GM21576 (cell line): ENCODE measurements around the gene AMZ2.
"Not testable (repeated sequence)": the region's sequence is repeated elsewhere in the genome, so short reads cannot be mapped to it uniquely, and the experiment has no call there.

Experiments used
- ATAC-seq: cut with Tn5 transposase; IDR thresholded peaks from one replicate; pipeline ENCODE4 v1.9.1; 2021; ENCODE audit warnings: mild to moderate bottlenecking, moderate library complexity; ENCODE audit not compliant: unreplicated experiment

AMZ2 gene

DNA sequence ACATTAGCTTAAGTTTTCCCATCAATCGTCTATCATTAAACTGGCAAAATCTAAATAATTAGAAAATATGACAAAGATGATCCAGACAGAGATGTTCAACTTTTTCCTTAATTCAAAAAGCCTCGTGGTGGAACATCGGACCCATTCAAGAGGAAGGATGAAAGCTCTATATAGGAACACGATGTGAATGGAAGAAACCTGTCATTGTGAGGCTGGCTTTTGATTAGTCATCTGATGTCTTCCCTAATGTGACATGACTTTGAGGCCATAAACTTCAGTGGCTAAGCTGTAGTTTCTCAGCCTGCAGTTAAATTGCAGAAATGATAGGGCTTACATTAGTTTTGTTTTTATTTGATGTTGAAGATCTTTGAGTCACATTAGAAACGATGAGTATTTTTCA is 1.0 kb downstream of the AMZ2 start:
- ATAC-seq, result no peak

DNA sequence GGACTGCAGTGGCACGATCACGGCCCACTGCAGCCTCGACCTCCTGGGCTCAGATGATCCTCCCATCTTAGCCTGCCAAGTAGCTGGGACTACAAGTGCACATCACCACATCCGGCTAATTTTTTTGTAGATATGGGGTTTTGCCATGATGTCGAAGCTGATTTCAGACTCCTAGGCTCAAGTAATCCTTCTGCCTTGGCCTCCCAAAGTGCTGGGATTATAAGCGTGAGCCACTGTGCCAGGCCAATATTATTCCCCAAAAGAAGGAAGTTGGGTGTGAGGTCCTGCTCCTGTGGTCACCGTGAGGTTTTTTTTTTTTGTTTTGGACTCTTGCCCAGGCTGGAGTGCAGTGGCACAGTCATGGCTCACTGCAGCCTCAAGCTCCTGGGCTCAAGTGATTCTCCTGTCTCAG is 1.5 kb downstream of the AMZ2 start:
- no peak for ATAC-seq

DNA sequence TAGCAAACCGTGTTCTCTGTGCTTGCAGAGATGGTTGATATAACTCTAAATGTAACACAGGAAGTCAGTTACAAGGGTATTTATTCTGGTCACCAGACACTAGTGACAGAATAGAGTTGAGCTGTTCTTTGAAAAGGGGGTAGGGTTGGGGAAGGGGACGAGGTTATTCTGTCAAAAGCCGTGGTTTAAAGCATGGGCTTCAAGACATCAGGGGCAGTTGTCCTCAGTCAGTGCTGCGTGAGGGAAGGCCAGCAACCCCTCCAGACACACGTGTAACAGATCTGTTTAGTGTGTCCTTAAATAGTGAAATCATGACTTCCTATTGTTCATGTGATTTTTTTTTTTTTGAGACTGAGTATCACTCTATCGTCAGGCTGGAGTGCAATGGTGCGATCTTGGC is 5.6 kb downstream of the AMZ2 start:
- not testable (repeated sequence) for ATAC-seq

DNA sequence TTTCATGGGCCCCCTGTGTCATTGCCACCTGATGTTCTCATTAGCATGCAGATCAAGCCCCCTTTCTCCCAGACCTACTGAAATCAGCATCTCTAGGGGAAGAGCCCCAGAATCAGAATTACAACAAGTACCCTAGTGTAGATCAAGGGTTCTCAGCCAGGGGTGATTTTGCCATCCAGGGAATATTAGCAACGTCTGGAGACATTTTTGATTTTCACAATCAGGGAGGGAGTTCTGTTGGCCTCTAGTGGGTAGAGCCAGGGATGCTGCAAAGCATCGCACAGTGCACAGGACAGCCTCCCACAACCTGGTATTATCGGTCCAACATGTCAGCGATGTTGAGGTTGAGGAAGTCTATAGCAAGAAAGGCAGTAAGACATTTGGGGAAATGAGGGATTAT is 7.3 kb downstream of the AMZ2 start:
- no peak for ATAC-seq

DNA sequence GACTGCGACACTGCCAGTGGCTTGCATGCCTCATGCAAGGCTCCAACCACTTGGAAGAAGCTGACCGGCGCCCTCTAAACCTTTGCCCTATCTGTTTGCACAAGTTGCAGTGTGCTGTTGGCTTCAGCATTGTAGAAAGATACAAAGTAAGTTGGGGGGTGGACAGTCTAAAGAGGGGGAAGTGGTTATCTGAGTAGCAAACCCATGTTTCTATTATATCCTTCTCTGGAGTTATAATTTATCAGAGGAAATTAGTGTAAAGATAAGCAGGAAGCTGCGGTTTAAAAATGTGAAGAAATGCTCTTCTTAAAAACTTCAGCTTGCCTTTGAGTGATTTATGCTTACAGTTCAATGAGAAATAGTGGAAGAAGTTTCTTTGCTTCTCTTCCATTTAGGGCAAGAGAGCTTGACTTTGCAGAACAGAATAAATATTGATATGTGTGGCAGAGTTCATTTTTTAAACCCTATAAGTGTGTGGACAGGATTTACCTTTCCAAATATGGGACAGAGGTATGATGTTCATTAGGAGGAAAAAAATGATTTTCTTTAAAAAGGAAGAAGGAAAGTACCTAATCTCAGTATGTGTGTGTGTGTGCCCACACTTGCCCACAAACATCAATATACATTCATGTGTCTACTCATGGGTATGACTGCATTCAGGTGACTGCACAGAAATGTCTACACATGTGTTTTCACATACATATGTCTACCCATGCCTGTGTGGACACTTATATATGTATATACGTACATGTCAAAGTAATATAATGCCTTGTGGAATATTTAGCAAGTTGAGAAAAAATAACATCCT is 8.1 kb downstream of the AMZ2 start:
- ATAC-seq, result no peak

DNA sequence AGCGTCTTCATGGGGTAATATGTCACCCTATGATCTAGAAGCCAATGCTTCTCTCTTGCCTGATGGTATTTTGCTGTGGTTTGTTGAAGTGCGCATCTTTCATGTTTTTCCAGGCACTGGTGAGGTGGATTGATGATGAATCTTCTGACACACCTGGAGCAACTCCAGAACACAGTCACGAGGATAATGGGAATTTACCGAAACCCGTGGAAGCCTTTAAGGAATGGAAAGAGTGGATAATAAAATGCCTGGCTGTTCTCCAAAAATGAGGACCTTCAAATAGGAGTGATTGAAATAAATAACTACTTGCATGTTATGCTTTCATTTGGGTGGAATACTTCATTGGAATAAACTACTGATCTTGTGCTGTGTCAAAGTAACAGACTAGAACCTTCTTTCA is 8.9 kb downstream of the AMZ2 start:
- not testable (repeated sequence) for ATAC-seq

DNA sequence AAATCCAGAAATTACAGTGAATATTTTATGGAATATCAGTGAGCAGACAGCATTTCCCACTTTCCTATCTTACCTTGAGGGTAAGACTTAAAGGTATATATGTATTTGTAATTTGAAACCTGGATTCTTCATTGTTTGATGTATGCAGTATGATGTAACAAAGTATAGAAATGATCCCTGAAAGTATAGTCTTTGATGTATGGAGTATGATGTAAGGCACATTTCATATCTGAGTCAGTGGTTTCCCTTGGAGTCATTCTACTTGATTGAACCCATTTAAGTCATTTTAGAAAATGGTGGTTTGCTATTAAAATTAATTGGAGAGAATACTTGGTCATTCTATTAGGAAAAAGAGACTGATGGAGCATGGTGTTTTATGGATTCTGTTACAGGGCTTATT is 10.1 kb downstream of the AMZ2 start:
- ATAC-seq, result no peak

DNA sequence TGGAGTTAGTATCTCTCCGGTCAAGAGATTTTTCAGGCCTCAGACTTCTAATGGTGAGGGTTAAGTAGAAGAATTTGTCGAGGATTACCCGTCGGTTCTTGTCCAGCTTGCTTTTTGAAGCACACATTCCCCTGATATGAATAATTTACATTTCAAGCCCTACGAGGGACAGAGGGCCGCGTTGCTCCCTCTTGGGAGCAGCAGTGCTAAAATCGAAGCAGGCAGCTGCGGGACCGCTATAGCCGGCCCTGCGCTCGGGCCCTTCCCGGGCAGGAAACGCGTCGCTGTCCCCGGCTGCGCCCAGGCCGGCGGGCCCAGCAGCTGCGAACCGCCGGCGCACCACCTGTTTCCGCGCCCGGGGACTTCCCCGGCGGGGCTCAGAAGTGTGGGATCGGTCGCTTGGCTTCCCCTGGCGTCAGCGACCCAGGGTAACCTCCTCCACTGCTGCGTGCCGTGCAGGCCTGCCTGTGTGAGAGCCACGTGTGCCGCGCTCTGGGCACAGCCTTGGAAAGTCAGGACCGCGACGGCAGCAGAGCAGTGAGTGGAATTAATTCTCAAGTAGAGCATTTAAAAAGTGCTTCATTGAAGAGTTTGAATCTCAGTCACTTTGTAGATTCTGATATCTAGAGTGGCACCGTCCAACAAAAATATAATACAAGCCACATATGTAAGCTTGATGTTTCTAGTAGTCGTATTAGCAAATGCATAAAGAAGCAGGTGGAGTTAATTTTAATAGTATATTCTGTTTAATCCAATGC is 11.2 kb downstream of the AMZ2 start:
- peak; percentile 90 for ATAC-seq

DNA sequence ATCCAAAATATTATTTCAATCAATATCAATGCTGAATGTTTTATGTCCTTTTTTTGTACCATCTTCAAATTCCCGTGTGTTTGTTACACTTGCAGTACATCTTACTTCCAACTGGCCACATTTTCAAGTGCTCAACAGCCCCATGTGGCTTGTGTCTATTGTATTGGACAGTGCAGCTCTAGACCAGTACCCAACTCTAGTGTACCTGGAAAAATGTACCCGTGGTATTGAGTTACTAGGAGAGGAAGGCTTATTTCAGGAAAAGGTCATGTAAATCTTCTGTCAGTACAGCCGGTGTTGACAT is 11.8 kb downstream of the AMZ2 start:
- not testable (repeated sequence) for ATAC-seq

DNA sequence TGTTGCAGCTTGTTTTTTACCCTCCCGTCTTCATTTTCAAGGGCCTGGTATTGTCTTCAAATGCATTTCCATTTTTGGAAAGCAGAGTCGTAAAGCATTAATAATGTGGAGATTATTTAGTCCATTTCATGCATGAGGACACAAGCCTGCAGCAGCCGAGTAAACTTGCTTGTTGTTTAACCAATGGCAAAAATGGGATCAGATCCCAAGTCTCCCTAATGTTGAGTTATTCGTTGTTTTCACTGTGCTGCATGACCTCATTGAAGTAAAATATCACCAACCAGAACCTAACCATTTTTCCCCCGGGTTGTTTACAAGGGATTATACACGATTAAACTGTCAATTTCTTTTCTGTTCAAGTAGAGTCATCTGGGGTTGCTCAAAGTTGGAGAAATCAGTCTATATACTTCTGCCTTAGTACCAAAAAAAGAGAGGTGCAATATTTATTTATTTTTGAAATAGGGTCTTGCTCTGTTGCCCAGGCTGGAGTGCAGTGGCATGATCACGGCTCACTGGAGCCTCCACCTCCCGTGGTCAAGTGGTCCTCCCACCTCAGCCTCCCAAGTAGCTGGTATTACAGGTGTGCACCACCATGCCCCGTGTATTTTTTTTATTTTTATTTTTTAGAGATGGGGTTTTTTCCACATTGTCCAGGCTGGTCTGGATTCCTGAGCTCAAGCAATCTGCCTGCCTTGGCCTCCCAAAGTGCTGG is 12.4 kb downstream of the AMZ2 start:
- ATAC-seq, result no peak

DNA sequence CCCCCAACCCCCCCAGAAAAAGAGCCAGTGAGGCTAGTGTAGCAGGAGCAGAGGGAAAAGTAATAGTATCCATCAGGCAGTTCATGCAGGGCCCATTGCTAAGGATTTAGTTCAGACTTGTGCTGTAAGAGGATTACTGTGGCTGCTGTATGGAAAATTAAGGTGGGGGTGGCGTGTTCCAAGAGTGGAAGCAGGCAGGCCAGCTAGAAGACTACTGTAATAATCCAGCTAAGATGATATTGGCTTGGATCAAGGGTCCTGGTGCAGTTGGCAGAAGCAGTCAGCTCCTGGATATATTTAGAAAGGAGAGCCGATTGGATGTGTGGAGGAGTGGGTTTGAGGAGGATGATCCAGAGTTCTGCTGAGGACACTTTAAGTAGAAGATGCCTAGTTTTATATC is 14.6 kb downstream of the AMZ2 start:
- not testable (repeated sequence) for ATAC-seq

DNA sequence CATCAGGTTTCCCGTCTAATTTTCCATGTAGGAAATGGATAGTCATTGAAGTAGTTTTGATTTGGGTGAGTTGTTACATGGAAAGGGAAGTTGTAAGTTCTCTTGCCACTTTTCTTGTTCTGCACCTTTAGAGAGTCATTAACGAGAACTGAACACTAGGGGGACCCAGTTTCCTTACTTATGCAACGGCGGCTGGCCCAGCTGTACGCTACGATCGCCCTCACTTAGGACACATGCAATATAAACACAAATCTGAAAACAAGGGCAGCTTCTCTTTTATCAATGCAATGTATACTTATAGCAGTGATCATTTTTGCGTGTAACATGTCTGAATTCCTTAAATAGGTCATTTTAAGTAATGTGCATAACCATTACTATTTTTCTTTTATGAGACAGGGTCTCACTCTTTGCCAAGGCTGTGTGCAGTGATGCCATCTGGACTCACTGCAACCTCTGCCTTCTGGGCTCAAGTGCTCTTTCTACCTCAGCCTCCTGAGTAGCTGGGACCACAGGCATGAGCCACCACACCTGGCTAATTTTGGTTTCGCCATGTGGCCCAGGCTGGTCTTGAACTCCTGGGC is 15.3 kb downstream of the AMZ2 start:
- not testable (repeated sequence) for ATAC-seq

DNA sequence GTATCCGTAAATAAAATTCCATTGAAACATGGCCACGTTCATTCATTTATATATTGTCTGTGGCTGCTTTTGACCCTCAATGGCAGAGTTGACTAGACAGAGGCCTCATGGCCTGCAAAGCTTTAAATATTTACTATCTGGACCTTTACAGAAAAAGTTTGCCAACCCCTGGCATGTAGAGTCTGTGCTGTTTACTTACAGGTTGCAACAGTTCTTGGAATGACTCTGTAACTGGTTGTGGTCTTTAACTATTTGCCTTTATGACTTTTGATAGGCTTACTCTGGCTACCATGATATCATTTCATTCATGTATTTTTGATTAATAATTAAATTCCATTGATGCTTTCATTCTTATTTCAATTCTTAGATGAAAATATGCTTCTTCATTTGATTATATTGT is 18.0 kb downstream of the AMZ2 start:
- not testable (repeated sequence) for ATAC-seq

DNA sequence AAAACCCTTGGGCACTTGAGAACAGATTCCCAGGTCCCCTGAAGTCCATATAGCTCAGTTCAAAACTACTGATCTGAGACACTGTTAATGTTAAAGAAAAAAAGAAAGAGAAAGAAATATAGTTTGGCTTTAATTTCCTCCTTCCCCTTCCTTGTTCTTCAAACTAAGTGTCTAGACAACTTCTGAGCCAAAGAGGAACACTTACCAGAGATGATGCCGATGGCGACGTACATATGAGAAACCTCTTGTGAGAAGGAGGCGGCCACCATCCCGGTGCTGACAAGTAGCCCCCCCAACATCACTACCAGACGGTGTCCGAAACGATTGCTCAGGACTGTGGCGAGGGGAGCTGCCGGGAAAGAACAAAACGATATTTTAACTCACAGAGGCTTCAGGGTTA is 25.9 kb downstream of the AMZ2 start:
- ATAC-seq, result no peak

DNA sequence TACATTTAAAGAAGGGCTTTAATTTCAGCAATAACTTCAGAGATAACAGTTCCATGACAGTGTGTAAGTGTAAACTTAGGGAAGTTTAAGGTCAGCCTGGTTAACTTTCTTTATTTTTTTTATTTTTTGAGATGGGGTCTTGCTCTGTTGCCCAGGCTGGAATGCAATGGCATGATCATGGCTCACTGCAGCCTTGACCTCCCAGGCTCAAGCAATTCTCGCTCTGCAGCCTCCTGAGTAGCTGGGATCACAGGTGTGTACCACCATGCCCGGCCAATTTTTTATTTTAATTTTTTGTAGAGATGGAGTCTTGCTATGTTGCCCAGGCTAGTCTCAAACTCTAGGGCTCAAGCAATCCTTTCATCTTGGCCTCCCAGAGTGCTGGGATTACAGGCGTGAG is 28.5 kb downstream of the AMZ2 start:
- not testable (repeated sequence) for ATAC-seq

DNA sequence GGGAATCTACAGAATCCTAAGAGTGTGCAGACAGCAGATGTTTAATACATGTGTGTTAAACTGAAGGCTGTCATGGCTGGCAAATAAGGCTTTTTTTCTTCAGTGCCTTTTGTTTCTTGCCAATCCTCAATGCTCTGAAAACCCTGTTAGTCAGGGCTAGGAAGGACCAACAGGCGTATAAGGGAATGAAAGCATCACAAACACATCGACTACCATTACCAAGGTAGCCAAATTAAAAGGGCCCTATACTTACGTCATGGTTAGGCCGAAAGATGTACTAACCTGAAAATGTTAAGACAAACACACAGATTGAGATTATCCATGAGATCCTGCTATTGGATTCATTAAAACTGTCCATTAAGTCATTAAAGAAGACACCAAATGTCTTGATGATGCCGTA is 30.0 kb downstream of the AMZ2 start:
- ATAC-seq, result no peak

DNA sequence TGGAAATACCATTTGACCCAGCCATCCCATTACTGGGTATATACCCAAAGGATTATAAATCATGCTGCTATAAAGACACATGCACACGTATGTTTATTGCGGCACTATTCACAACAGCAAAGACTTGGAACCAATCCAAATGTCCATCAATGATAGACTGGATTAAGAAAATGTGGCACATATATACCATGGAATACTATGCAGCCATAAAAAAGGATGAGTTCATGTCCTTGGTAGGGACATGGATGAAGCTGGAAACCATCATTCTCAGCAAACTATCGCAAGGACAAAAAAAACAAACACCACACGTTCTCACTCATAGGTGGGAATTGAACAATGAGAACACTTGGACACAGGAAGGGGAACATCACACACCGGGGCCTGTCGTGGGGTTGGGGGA is 34.1 kb downstream of the AMZ2 start:
- not testable (repeated sequence) for ATAC-seq

DNA sequence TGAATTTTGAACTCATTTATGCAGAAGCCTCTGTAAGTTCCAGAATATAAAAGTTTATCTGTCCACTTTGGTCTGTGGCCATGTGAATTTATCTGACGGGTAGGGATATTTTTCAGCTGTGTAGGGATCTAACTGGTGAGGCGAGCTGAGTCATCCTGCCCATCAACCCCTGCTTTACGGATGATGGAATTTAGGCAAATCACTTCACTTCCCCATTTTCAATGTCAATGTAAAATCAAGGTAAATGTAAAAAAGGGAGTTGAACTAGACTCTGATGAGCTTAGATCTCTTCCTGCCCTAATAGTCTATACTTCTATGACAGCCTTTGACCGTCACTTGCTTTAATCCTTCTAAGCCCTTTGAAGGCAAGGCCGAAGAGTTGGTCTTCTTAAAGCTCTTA is 40.5 kb downstream of the AMZ2 start:
- ATAC-seq, result peak; percentile 21

DNA sequence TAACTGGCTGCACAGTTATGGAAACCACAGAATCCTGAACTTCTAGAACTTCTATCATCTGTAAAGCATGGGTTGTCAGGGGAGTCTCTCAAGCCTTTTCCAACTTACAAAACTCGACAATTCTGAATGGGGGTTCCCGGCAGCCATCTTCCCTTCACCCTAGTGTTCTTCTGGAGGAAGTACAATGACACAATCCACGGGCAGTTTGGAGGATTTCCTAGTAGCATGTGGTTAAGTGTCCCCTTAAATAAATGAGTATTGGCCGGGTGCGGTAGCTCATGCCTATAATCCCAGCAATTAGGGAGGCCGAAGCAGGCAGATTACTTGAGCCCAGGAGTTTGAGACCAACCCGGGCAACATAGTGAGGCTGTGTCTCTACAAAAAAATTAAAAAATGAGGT is 41.0 kb downstream of the AMZ2 start:
- no peak for ATAC-seq

DNA sequence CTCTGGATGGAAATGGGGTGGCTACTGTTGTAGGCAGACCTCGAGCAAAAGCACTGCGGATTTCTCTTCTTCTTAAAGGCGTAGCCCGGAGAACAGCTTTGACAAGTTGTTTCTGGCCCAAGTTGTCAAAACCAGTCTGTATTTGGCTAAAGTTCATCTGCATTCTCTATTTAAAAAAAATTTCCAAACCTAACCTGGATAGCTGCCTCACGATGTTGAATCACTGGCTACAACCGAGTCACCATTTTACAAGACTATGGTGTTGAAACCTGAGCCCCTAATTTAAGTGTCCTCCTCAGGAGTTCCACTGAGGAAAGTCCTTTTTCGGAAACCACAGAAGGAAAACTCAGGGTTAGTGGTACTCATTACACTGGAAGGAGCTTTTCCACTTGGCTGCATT is 41.6 kb downstream of the AMZ2 start:
- ATAC-seq, result no peak

DNA sequence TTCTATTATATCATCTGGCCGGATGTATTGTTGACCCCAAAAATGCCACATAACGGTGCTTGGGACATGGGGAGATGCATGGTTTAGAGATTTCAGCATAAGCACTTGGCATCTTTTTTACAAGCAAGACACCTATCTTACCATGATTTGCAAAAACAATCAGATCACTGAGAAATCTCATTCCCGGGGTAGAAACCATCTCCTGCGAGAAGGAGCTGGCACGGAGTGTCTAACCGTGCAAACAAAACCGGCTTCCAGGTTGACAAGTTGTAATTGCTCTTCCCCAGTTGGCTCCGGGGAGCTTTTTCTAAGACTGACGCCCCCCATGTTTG is 42.1 kb downstream of the AMZ2 start:
- no peak for ATAC-seq
